PC-3 (cell line): ENCODE results near the gene POPDC2.

ENCODE experiments used
- EZH2 ChIP-seq: fragments of 300-600 bp; sonication (generic); IDR thresholded peaks from one replicate; pipeline ENCODE4 v1.6.1; 2017; ENCODE audit warnings: antibody characterized with exemption, mild to moderate bottlenecking, low read length; ENCODE audit not compliant: unreplicated experiment
- EZH2phosphoT487 ChIP-seq: fragments of 300-600 bp; sonication (generic); IDR thresholded peaks from 2 replicates; pipeline ENCODE4 v1.6.1; 2018; ENCODE audit warnings: mild to moderate bottlenecking, antibody characterized with exemption, low read length, borderline replicate concordance

- TF ChIP-seq EZH2 (no peak), EZH2phosphoT487 (no peak)
Observed at GRCh38 chr3:119653876-119654275, 6.5 kb downstream of the POPDC2 start.
